Myocyte (in vitro differentiated cells): ENCODE results near the gene PLEKHG3. TPM values are rescaled to one million over a fixed set of nuclear protein-coding genes. Genes with fewer than 3 reads are reported as not detected.

Experiments
- DNase-seq: peaks from one replicate; pipeline ENCODE4 v3.0.0-alpha.2; 2012; ENCODE audit warnings: low read depth
- total RNA-seq: library from RNA; depleted of rRNA; stranded (reverse); fragments of >200 nt; gene quantifications from 2 replicates; pipeline ENCODE4 v1.2.3, GENCODE V29; 2014

The PLEKHG3 gene
- total RNA-seq, 1 donor from 2014 or later, result 5.2 TPM

- no peak for DNase-seq
These were observed 2.5 kb downstream of the PLEKHG3 start for GRCh38 chr14:64706593-64707193.

GRCh38 chr14:64707661-64708060, 3.4 kb downstream of the PLEKHG3 start:
- no peak for DNase-seq

- no peak for DNase-seq
These were observed 4.2 kb downstream of the PLEKHG3 start for GRCh38 chr14:64708148-64709004.

GRCh38 chr14:64709126-64709525, 4.9 kb downstream of the PLEKHG3 start:
- DNase-seq, result no peak

GRCh38 chr14:64711039-64711438, 6.8 kb downstream of the PLEKHG3 start:
- no peak for DNase-seq

- DNase-seq, result no peak
These were observed 9.5 kb downstream of the PLEKHG3 start for GRCh38 chr14:64713677-64714076.

GRCh38 chr14:64714432-64715025, 10.3 kb downstream of the PLEKHG3 start:
- no peak for DNase-seq

GRCh38 chr14:64715146-64715627, 11.0 kb downstream of the PLEKHG3 start:
- no peak for DNase-seq

- no peak for DNase-seq
These were observed 11.6 kb downstream of the PLEKHG3 start for GRCh38 chr14:64715628-64716412.

GRCh38 chr14:64717870-64718269, 13.6 kb downstream of the PLEKHG3 start:
- peak; percentile 93 for DNase-seq

- no peak for DNase-seq
These were observed 14.5 kb downstream of the PLEKHG3 start for GRCh38 chr14:64718762-64719161.

GRCh38 chr14:64719601-64720000, 15.4 kb downstream of the PLEKHG3 start:
- DNase-seq, result no peak

- no peak for DNase-seq
These were observed 15.9 kb downstream of the PLEKHG3 start for GRCh38 chr14:64720131-64720576.

GRCh38 chr14:64721391-64721791, 17.2 kb downstream of the PLEKHG3 start:
- DNase-seq, result peak; percentile 96

- DNase-seq, result no peak
These were observed 17.7 kb downstream of the PLEKHG3 start for GRCh38 chr14:64721899-64722298.

- no peak for DNase-seq
These were observed 18.7 kb downstream of the PLEKHG3 start for GRCh38 chr14:64722842-64723447.

- DNase-seq, result no peak
These were observed 19.7 kb downstream of the PLEKHG3 start for GRCh38 chr14:64723691-64724577.

- DNase-seq, result no peak
These were observed 20.3 kb downstream of the PLEKHG3 start for GRCh38 chr14:64724578-64724930.

- DNase-seq, result no peak
These were observed 21.1 kb downstream of the PLEKHG3 start for GRCh38 chr14:64725261-64725815.
